HG02759 (cell line): ENCODE data around the gene HLF.
A peak's percentile ranks its signal among the peaks of the same experiment; 100 is the strongest.

ENCODE experiments used
- ATAC-seq: cut with Tn5 transposase; IDR thresholded peaks from one replicate; pipeline ENCODE4 v1.9.1; 2021; ENCODE audit warnings: mild to moderate bottlenecking, moderate library complexity; ENCODE audit not compliant: unreplicated experiment

Gene HLF

GRCh38 chr17:55307879-55308278 lies 43.1 kb downstream of the HLF start:
- no peak for ATAC-seq

- ATAC-seq: peak; percentile 50
These were observed 44.0 kb downstream of the HLF start for GRCh38 chr17:55308613-55309391.

- no peak for ATAC-seq
These were observed 47.1 kb downstream of the HLF start for GRCh38 chr17:55311767-55312375.

GRCh38 chr17:55312852-55313251 lies 48.1 kb downstream of the HLF start:
- ATAC-seq: no peak

GRCh38 chr17:55314061-55314783 lies 49.5 kb downstream of the HLF start:
- ATAC-seq: no peak

GRCh38 chr17:55314784-55315491 lies 50.2 kb downstream of the HLF start:
- ATAC-seq: no peak

- no peak for ATAC-seq
These were observed 51.7 kb downstream of the HLF start for GRCh38 chr17:55316499-55316898.

- no peak for ATAC-seq
These were observed 52.5 kb downstream of the HLF start for GRCh38 chr17:55317284-55317683.

- ATAC-seq: no peak
These were observed 53.3 kb downstream of the HLF start for GRCh38 chr17:55318081-55318480.

GRCh38 chr17:55318715-55319487 lies 54.1 kb downstream of the HLF start:
- ATAC-seq: no peak

- ATAC-seq: no peak
These were observed 55.3 kb downstream of the HLF start for GRCh38 chr17:55319933-55320593.

GRCh38 chr17:55320594-55321426 lies 56.0 kb downstream of the HLF start:
- ATAC-seq: no peak

- no peak for ATAC-seq
These were observed 56.8 kb downstream of the HLF start for GRCh38 chr17:55321427-55322060.

GRCh38 chr17:55322453-55322985 lies 57.8 kb downstream of the HLF start:
- no peak for ATAC-seq

- no peak for ATAC-seq
These were observed 58.9 kb downstream of the HLF start for GRCh38 chr17:55323518-55324295.

GRCh38 chr17:55324296-55324978 lies 59.7 kb downstream of the HLF start:
- no peak for ATAC-seq

- ATAC-seq: no peak
These were observed 60.6 kb downstream of the HLF start for GRCh38 chr17:55325406-55325805.
